Measurements from ENCODE around the gene IFFO2. TPM values are rescaled to one million over a fixed set of nuclear protein-coding genes. Genes with fewer than 3 reads are reported as not detected.

The IFFO2 gene
- total RNA-seq, 1 donor from 2014 or later = 4.1 TPM

DNA sequence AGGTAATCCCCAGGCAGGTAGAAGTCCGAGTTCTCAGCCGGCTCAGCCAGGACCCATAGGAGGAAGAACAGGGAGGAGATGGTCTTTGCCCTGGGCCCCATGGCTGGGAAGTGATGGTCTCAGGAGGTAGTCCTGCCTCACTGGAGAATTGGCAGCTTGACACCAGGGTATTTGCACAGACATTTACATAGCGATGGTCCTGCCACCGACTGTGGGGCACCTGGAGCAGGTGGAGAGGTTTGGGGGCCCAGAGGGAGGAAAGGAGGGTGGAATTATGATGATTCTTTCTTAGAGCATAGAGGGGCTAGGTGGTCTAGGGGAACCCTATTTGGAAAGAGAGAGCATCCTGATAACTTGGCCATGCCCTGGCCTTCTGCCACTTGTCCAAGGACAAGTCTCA is 96.9 kb downstream of the IFFO2 start, which contains the start of gene TAS1R2:
TAS1R2 (minus strand) TSS at position 101 of the 400 bp plus-strand sequence; CDS start at position 101, 0 bp downstream.
- no peak for DNase-seq (ENCODE audit: low spot score)
- no peak for ATAC-seq

DNA sequence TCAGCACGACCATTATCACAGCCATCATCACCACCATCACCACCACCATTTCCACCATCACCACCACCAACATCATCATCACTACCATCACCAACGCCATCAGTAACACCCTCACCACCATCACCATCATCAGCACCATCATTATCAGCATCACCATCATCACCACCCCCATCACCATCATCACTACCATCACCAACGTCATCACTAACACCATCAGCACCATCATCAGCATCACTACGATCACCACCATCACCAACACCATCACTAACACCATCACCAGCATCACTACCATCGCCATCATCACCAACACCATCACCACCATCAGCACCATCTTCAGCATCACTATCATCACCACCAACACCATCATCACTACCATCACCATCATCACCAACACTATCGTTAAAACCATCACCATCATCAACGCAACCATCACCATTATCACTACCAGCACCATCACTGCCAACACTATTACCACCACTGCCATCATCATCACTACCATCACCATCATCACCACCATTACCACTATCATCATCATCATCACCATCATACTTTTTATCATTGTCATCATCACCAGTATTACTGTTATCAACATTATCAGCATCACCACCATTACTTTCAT is 98.3 kb downstream of the IFFO2 start:
- ATAC-seq (no peak), DNase-seq (ENCODE audit: low spot score) (no peak)

DNA sequence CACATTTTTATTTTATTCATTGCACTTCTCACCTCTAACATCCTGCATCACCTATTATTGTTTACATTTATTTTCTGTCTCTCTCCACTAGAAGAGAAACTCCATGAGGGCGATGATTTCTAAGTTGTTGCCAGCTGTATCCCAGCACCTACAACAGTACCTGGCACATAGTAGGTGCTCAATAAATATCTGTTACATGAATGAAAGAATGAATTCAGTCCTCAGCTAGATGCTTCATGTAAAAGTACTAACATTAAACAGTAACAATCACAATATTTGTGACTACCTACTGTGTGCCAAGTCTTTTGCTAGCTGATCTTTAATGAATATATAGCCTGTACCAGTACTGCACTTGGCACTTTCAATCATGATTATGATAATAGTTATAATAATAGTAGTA is 100.0 kb downstream of the IFFO2 start:
- ATAC-seq = no peak
- DNase-seq (ENCODE audit: low spot score) = no peak

DNA sequence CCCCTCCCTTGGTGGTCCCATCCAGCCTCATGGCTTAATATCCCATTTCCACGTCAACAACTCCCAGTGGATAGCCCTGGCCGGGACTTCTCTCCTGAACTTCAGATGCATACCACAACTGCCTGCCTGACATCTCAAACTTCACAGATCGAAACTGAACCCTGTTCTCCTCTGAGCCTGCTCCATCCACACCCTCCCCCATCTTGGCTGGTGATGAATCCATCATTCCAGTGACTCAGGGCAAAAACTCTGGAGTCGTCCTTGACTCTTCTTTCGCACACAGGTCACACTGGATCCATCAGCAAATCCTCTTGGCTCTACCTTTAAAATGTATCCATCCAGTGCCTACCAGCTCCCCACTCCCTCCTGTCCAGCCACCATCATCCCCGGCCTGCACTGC is 100.9 kb downstream of the IFFO2 start:
- no peak for DNase-seq (ENCODE audit: low spot score)
- no peak for ATAC-seq

DNA sequence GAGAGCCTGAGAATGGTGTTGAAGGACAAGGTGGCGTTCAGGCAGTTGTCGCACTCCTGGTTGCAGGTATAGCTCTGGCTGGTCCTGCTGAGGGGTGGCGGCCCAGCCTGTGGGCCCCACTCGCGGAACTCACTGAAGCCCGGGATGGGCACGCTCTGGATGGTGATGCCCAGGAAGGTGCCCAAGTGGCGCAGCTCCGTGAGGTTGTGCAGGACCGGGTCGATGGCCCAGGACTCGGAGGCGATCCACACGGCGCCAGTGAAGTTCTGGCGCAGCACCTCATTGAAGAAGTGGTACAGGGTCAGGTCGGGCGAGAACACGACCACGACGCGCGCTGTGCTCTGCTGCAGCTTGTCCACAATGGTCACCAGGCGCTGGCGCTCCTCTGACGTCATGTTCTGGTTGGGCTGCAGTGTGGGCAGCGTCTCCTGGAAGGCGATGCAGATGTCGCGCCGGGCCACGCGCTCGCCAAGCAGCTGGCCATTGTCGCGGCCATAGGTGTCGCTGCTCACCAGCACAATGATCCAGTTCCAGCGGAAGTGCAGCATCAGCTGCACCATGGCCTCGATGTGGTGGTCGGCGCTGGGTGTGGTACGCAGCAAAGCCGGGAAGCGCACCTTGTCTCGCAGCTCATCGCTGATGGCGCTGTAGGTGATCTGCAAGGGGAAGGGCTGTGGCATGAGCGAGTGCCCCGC is 102.0 kb downstream of the IFFO2 start:
- ATAC-seq (no peak), DNase-seq (ENCODE audit: low spot score) (no peak)

Other genes with a start within 250 kb of the IFFO2 start
- gene TAS1R2, start 97.0 kb downstream of the IFFO2 start, total RNA-seq = not detected
- gene ALDH4A1, start 54.1 kb downstream of the IFFO2 start, total RNA-seq = 359 TPM